Measurements from ENCODE around the gene DYNLL2. TPM values are rescaled to one million over a fixed set of nuclear protein-coding genes. Genes with fewer than 3 reads are reported as not detected.
A peak's percentile ranks its signal among the peaks of the same experiment; 100 is the strongest.

Gene DYNLL2
- total RNA-seq, 1 experiment from 2014 or later = 29.1 TPM

DNA sequence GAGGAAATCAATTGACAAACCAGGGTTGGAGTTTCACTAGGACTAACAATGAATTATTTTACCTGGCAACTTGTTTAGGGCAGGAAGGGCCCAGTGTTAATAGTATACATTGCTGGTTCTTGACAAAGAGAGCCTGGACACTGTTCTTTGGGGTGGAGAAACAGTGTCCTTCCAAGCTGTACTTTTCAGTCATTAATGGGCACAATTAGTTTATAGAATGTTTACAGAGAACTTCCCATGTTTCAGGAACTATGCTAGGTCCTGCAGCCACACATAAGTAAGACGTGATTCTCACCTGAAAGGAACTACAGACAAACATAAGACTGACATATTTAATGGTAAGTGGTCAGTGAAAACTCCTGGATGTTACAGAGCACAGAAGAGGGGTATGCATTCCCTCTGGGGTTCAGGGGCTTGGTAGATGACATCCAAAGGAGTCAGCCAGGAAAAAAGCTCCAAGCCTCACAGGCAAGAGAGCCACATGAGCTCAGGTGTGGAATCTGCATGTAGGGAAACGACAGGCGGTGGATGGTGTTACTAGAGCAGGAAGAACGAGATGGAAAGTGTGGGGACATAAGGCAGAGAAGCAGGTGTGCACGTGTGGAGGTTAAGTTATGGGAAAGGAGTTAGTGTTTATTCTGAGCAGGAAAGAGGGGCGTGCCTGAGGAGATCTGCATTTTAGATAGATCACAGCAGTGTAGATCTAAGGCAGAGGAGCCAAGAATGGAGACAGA, 3.8 kb upstream of the DYNLL2 start:
- CTCF ChIA-PET = no interaction called here
- H3K9me3 ChIP-seq (ENCODE audit: low read depth, low read length, poor library complexity, severe bottlenecking) = no peaks in the 10 kb centered on the region
- BruUV-seq (replicated peaks) = no TSS peak
- H3K4me3 ChIP-seq (ENCODE audit: low read depth, low read length, poor library complexity, severe bottlenecking) = no peak overlapping the region
- intact Hi-C loops (cut with micrococcal nuclease; ENCODE audit: unreplicated experiment) = loop anchor here (5.0 to 10.0 kb wide), 2 partner anchors 72 to 225 kb away; partner anchors contain the start of genes MRPS23 and SRSF1
- H3K27me3 ChIP-seq (replicated peaks; ENCODE audit: insufficient read depth, low read depth, low read length, poor library complexity) = peaks cover 41% of the 10 kb centered on the region
- peaks cover 8% of the 10 kb centered on the region for H3K4me1 ChIP-seq (ENCODE audit: insufficient read depth, low read length, poor library complexity, severe bottlenecking)
- TF ChIP-seq, protein P1, sequence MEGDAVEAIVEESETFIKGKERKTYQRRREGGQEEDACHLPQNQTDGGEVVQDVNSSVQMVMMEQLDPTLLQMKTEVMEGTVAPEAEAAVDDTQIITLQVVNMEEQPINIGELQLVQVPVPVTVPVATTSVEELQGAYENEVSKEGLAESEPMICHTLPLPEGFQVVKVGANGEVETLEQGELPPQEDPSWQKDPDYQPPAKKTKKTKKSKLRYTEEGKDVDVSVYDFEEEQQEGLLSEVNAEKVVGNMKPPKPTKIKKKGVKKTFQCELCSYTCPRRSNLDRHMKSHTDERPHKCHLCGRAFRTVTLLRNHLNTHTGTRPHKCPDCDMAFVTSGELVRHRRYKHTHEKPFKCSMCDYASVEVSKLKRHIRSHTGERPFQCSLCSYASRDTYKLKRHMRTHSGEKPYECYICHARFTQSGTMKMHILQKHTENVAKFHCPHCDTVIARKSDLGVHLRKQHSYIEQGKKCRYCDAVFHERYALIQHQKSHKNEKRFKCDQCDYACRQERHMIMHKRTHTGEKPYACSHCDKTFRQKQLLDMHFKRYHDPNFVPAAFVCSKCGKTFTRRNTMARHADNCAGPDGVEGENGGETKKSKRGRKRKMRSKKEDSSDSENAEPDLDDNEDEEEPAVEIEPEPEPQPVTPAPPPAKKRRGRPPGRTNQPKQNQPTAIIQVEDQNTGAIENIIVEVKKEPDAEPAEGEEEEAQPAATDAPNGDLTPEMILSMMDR (conservative IDR thresholded peaks at IDR 0.05; ENCODE audit: low read depth, low read length) = no peak
- TF ChIP-seq EZH2 (IDR thresholded peaks at IDR 0.05; ENCODE audit: borderline replicate concordance, low read depth, low read length, poor library complexity, severe bottlenecking) = no peak
- no peak for DNase-seq (ENCODE audit: low spot score)
- H3K27ac ChIP-seq (ENCODE audit: low read depth, low read length, poor library complexity, severe bottlenecking) = no peak overlapping the region
- POLR2A ChIA-PET (ENCODE audit: low non-redundant PET) = no interaction called here
- H3K36me3 ChIP-seq (ENCODE audit: insufficient read depth, low read length, poor library complexity, severe bottlenecking) = no peaks in the 10 kb centered on the region

DNA sequence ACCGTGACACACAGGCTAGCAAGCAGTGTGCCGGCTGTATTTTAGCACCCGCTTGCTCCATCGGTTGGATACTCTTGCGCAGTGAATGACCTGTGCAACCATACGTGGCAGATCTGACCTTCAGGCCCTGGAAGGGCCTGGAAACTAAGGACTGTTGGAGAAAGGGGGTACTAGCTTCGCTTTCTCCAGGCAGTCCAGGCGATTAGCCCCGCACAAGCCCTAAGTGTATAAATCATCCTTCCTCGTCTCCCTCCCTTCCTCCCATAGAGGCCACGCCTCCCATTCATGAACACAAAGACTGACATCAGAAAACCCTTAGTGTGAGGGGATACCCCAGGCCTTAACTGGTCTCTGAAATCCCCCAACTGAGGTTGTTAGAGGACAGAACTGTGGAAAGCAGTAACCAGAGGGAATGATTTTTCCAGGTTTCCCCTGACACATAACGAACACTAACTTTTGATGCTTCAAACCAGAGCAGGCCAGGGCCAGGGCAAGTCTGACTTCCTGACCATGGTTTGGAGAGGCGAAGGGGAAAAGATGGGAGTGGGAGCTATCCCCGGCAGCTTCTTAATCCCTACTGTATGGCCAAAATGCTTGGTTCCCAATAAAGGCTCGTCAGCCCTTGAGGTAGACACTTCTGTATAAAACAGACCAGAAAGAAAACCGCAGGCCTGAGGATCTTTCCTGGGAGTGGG, 1.4 kb upstream of the DYNLL2 start:
- no peak for TF ChIP-seq EZH2 (IDR thresholded peaks at IDR 0.05; ENCODE audit: borderline replicate concordance, low read depth, low read length, poor library complexity, severe bottlenecking)
- TF ChIP-seq, protein P1 (conservative IDR thresholded peaks at IDR 0.05; ENCODE audit: low read depth, low read length) = no peak
- Histone ChIP-seq H3K4me1 (ENCODE audit: insufficient read depth, low read length, poor library complexity, severe bottlenecking) (peaks cover 15% of the 10 kb centered on the region), H3K4me3 (ENCODE audit: low read depth, low read length, poor library complexity, severe bottlenecking) (no peak overlapping the region), H3K9me3 (ENCODE audit: low read depth, low read length, poor library complexity, severe bottlenecking) (no peaks in the 10 kb centered on the region), H3K36me3 (ENCODE audit: insufficient read depth, low read length, poor library complexity, severe bottlenecking) (peaks cover 3% of the 10 kb centered on the region), H3K27me3 (replicated peaks; ENCODE audit: insufficient read depth, low read depth, low read length, poor library complexity) (peaks cover 25% of the 10 kb centered on the region), H3K27ac (ENCODE audit: low read depth, low read length, poor library complexity, severe bottlenecking) (no peak overlapping the region)
- ChIA-PET CTCF (no interaction called here), POLR2A (ENCODE audit: low non-redundant PET) (no interaction called here)
- intact Hi-C loops (cut with micrococcal nuclease; ENCODE audit: unreplicated experiment) = loop anchor here (5.0 to 10.0 kb wide), 2 partner anchors 74 to 227 kb away; partner anchors contain the start of genes MRPS23 and SRSF1
- DNase-seq (ENCODE audit: low spot score) = no peak
- BruUV-seq (replicated peaks) = no TSS peak

DNA sequence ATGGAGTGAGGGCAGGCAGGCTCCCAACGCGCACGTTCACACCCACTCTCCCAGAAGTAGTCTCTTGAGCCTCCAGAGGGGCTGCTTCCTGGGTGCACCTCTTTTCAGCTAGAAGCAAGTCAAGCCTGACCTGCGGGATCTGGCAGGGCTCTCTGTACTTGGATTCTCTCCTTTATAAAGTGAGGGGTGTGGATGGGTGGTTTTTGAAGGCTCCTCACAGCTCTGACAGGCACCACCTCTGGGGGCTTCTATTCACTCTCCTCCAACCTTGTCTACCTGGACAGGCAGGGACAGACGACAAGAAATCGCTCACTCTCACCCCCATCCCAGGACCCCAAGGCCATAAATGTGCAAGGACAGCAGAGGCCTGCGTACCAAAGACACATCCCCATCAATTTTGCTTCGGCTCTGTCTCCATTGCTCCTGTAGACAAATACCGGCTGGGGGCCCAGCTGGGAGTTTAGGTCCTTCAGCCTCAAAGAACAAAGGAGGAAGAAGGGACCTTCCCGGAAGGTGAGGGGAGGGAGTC, 814 bp upstream of the DYNLL2 start:
- H3K27ac ChIP-seq (ENCODE audit: low read depth, low read length, poor library complexity, severe bottlenecking) = peak overlapping the region; percentile 71
- BruUV-seq (replicated peaks) = no TSS peak
- H3K27me3 ChIP-seq (replicated peaks; ENCODE audit: insufficient read depth, low read depth, low read length, poor library complexity) = peaks cover 20% of the 10 kb centered on the region
- DNase-seq (ENCODE audit: low spot score) = no peak
- peaks cover 9% of the 10 kb centered on the region for H3K36me3 ChIP-seq (ENCODE audit: insufficient read depth, low read length, poor library complexity, severe bottlenecking)
- ChIA-PET CTCF (no interaction called here), POLR2A (ENCODE audit: low non-redundant PET) (interaction anchor here (0.5 to 0.9 kb wide), 10 partner anchors 22 to 1415 kb away, joined by 3 to 13 read pairs (median 6); partner anchors contain the start of gene MRPS23)
- H3K4me3 ChIP-seq (ENCODE audit: low read depth, low read length, poor library complexity, severe bottlenecking) = no peak overlapping the region
- TF ChIP-seq, protein P1 (conservative IDR thresholded peaks at IDR 0.05; ENCODE audit: low read depth, low read length) = no peak
- TF ChIP-seq EZH2 (IDR thresholded peaks at IDR 0.05; ENCODE audit: borderline replicate concordance, low read depth, low read length, poor library complexity, severe bottlenecking) = no peak
- peaks cover 15% of the 10 kb centered on the region for H3K4me1 ChIP-seq (ENCODE audit: insufficient read depth, low read length, poor library complexity, severe bottlenecking)
- intact Hi-C loops (cut with micrococcal nuclease; ENCODE audit: unreplicated experiment) = loop anchor here (5.0 to 10.0 kb wide), 2 partner anchors 75 to 228 kb away; partner anchors contain the start of genes MRPS23 and SRSF1
- no peaks in the 10 kb centered on the region for H3K9me3 ChIP-seq (ENCODE audit: low read depth, low read length, poor library complexity, severe bottlenecking)
